ENCODE data around the gene ARL14.

The ARL14 gene

GRCh38 chr3:160671231-160671630 is 5.7 kb upstream of the ARL14 start:
- CTCF ChIA-PET = no interaction called here
- no peak for TF ChIP-seq CTCF (conservative IDR thresholded peaks at IDR 0.05; ENCODE audit: low read depth)
- no peak overlapping the region for H3K27ac ChIP-seq
- POLR2A ChIA-PET (ENCODE audit: low non-redundant PET) = no interaction called here
- no peak for DNase-seq (ENCODE audit: low spot score)

GRCh38 chr3:160671995-160672394 is 5.0 kb upstream of the ARL14 start:
- no peak overlapping the region for H3K27ac ChIP-seq
- CTCF ChIA-PET = no interaction called here
- POLR2A ChIA-PET (ENCODE audit: low non-redundant PET) = no interaction called here
- no peak for TF ChIP-seq CTCF (conservative IDR thresholded peaks at IDR 0.05; ENCODE audit: low read depth)
- no peak for DNase-seq (ENCODE audit: low spot score)

GRCh38 chr3:160673188-160673587 is 3.8 kb upstream of the ARL14 start:
- ChIA-PET CTCF (interaction anchor here (0.6 kb wide), 1 partner anchor 418 kb away, joined by 3 read pairs; no protein-coding TSS in a partner anchor), POLR2A (ENCODE audit: low non-redundant PET) (no interaction called here)
- H3K27ac ChIP-seq = no peak overlapping the region
- no peak for DNase-seq (ENCODE audit: low spot score)
- no peak for TF ChIP-seq CTCF (conservative IDR thresholded peaks at IDR 0.05; ENCODE audit: low read depth)

GRCh38 chr3:160675566-160676124 is 1.3 kb upstream of the ARL14 start:
- CTCF ChIA-PET = no interaction called here
- no peak for TF ChIP-seq CTCF (conservative IDR thresholded peaks at IDR 0.05; ENCODE audit: low read depth)
- POLR2A ChIA-PET (ENCODE audit: low non-redundant PET) = no interaction called here
- H3K27ac ChIP-seq = no peak overlapping the region
- no peak for DNase-seq (ENCODE audit: low spot score)

GRCh38 chr3:160677459-160677881 is 510 bp downstream of the ARL14 start:
- no peak overlapping the region for H3K27ac ChIP-seq
- TF ChIP-seq CTCF (conservative IDR thresholded peaks at IDR 0.05; ENCODE audit: low read depth) = no peak
- ChIA-PET POLR2A (ENCODE audit: low non-redundant PET) (no interaction called here), CTCF (interaction anchor here (0.6 kb wide), 1 partner anchor 1329 kb away, joined by 4 read pairs; no protein-coding TSS in a partner anchor)
- no peak for DNase-seq (ENCODE audit: low spot score)

GRCh38 chr3:160678292-160678842 is 1.4 kb downstream of the ARL14 start:
- CTCF ChIA-PET = interaction anchor here (0.5 to 1.3 kb wide), 5 partner anchors 9 to 917 kb away, joined by 3 to 6 read pairs (median 4); no protein-coding TSS in a partner anchor
- POLR2A ChIA-PET (ENCODE audit: low non-redundant PET) = no interaction called here
- no peak overlapping the region for H3K27ac ChIP-seq
- no peak for DNase-seq (ENCODE audit: low spot score)
- TF ChIP-seq CTCF (conservative IDR thresholded peaks at IDR 0.05; ENCODE audit: low read depth) = no peak

Data from RWPE1 (cell line).